Vagina (tissue), 2 donors: ENCODE results near the gene PTPN1.

Source experiments
- POLR2A ChIP-seq, 2 donors: fragments of 450-650 bp; IDR thresholded peaks; one replicate each; pipeline ENCODE4 v1.6.1; 2017; ENCODE audit warnings: antibody characterized with exemption in 2 of 2, mild to moderate bottlenecking in 2 of 2, moderate library complexity in 2 of 2
- TF ChIP-seq, protein P1 (sequence below), 3 experiments: fragments of 450-650 bp in 2 of 3; fragments of 200-600 bp in 1 of 3; sonication (generic) in 1 of 3; IDR thresholded peaks; one replicate each; pipeline ENCODE4 v1.5.1; 2017 to 2019; ENCODE audit warnings: antibody characterized with exemption in 3 of 3, mild to moderate bottlenecking in 2 of 3, moderate library complexity in 2 of 3

DNA sequence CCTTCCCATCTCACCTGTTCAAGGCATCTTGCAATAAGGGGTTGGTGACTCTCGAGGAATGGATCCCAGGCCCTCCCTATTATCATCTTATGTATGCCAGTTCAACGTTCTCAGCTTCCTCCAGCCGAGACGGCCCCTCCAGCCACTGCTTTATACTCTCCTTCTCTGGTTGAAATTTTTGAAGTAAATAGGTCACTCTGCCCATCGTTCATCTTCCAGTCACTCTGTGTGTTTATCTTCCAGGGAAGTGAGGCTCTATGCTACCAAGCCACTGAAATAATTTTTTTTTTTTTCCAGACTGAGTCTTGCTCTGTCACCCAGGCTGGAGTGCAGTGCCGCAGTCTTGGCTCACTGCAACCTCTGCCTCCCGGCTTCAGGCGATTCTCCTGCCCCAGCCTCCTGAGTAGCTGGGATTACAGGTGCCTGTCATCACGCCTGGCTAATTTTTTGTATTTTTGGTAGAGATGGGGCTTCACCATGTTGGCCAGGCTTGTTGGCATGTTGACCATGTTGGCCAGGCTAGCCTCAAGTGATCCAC is 17.0 kb downstream of the PTPN1 start:
- TF ChIP-seq, protein P1, sequence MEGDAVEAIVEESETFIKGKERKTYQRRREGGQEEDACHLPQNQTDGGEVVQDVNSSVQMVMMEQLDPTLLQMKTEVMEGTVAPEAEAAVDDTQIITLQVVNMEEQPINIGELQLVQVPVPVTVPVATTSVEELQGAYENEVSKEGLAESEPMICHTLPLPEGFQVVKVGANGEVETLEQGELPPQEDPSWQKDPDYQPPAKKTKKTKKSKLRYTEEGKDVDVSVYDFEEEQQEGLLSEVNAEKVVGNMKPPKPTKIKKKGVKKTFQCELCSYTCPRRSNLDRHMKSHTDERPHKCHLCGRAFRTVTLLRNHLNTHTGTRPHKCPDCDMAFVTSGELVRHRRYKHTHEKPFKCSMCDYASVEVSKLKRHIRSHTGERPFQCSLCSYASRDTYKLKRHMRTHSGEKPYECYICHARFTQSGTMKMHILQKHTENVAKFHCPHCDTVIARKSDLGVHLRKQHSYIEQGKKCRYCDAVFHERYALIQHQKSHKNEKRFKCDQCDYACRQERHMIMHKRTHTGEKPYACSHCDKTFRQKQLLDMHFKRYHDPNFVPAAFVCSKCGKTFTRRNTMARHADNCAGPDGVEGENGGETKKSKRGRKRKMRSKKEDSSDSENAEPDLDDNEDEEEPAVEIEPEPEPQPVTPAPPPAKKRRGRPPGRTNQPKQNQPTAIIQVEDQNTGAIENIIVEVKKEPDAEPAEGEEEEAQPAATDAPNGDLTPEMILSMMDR (IDR thresholded peaks at IDR 0.05), result no peak
- TF ChIP-seq POLR2A (IDR thresholded peaks at IDR 0.05), result no peak
